Camera-type eye (tissue), 1 donor: ENCODE data around the gene GPATCH8. TPM values are rescaled to one million over a fixed set of nuclear protein-coding genes. Genes with fewer than 3 reads are reported as not detected.

Source experiments
- total RNA-seq: library from RNA; depleted of rRNA; stranded (reverse); fragments of >200 nt; gene quantifications from one replicate; pipeline ENCODE4 v1.2.3, GENCODE V29; 2014

GPATCH8 gene
- 81.4 TPM for total RNA-seq

GRCh38 chr17:44503147-44504029 is at the start of gene GPATCH8:
Gene GPATCH8, minus strand, starts transcription at chr17:44503406. Its CDS starts 36 bp downstream, at chr17:44503370.

GRCh38 chr17:44389281-44389680 is 113.9 kb downstream of the GPATCH8 start, which contains the start of gene ITGA2B:
Gene ITGA2B, minus strand, starts transcription at chr17:44389649. Its CDS starts 176 bp downstream, at chr17:44389473.

GRCh38 chr17:44363613-44364159 is 139.5 kb downstream of the GPATCH8 start, which contains the start of gene FAM171A2:
Gene FAM171A2, minus strand, starts transcription at chr17:44363853. Its CDS starts 139 bp downstream, at chr17:44363714.

Other genes with a start within 250 kb of the GPATCH8 start
- 23.6 TPM for gene SLC4A1, start 235.3 kb downstream of the GPATCH8 start, total RNA-seq
- gene RUNDC3A, start 194.8 kb downstream of the GPATCH8 start, total RNA-seq, result 36.4 TPM
- 49.3 TPM for gene SLC25A39, start 178.6 kb downstream of the GPATCH8 start, total RNA-seq
- 158 TPM for gene GRN, start 158.1 kb downstream of the GPATCH8 start, total RNA-seq
- 52.0 TPM for gene FAM171A2, start 139.6 kb downstream of the GPATCH8 start, total RNA-seq
- gene ITGA2B, start 113.8 kb downstream of the GPATCH8 start, total RNA-seq, result 9.0 TPM
- 15.1 TPM for gene FZD2, start 54.1 kb upstream of the GPATCH8 start, total RNA-seq
- gene MEIOC, start 153.1 kb upstream of the GPATCH8 start, total RNA-seq, result 1.5 TPM
- 34.0 TPM for gene CCDC43, start 186.4 kb upstream of the GPATCH8 start, total RNA-seq
- 13.0 TPM for gene DBF4B, start 205.3 kb upstream of the GPATCH8 start, total RNA-seq